Measurements from ENCODE around the gene PCDHGA6.
"Not testable (repeated sequence)": the region's sequence is repeated elsewhere in the genome, so short reads cannot be mapped to it uniquely, and the experiment has no call there.

Gene PCDHGA6

GRCh38 chr5:141369994-141370848 is 3.5 kb upstream of the PCDHGA6 start, which contains the start of gene PCDHGB3:
Gene PCDHGB3, plus strand, starts transcription at chr5:141370242. Its CDS starts 153 bp downstream, at chr5:141370395.
- peak within 1 kb of the TSS; percentile 45 for H3K4me3 ChIP-seq (ENCODE audit: low read depth, low read length)
- ChIA-PET CTCF (interaction anchor here (0.5 to 3.8 kb wide), 45 partner anchors 9 to 198 kb away, joined by 3 to 99 read pairs (median 4); partner anchors contain the start of genes PCDHGA1, PCDHGA10, PCDHGA11 and PCDHGA12), POLR2A (interaction anchor here (0.6 to 2.2 kb wide), 2 partner anchors 188 to 194 kb away, joined by 3 to 9 read pairs; no protein-coding TSS in a partner anchor)
- TF ChIP-seq CTCF (IDR thresholded peaks at IDR 0.05; ENCODE audit: insufficient read depth, low read length, missing control alignments): peak; percentile 40
- no peak for DNase-seq (ENCODE audit: low read depth, low spot score)

GRCh38 chr5:141371572-141372475 is 1.9 kb upstream of the PCDHGA6 start:
- POLR2A ChIA-PET: interaction anchor here (2.2 kb wide), 1 partner anchor 192 kb away, joined by 9 read pairs; no protein-coding TSS in a partner anchor
- no peak for DNase-seq (ENCODE audit: low read depth, low spot score)
- CTCF ChIA-PET: interaction anchor here (0.8 to 3.8 kb wide), 12 partner anchors 13 to 195 kb away, joined by 3 to 99 read pairs (median 8); partner anchors contain the start of genes PCDHGA10, PCDHGA3, PCDHGA4 and PCDHGB2
- no peak overlapping the region for H3K4me3 ChIP-seq (ENCODE audit: low read depth, low read length)
- no peak for TF ChIP-seq CTCF (IDR thresholded peaks at IDR 0.05; ENCODE audit: insufficient read depth, low read length, missing control alignments)

- no peak overlapping the region for H3K4me3 ChIP-seq (ENCODE audit: low read depth, low read length)
- ChIA-PET CTCF (interaction anchor here (0.6 to 4.9 kb wide), 21 partner anchors 10 to 218 kb away, joined by 3 to 51 read pairs (median 5); partner anchors contain the start of genes PCDHGA4, PCDHGA5, PCDHGA8 and PCDHGA9), POLR2A (no interaction called here)
- no peak for TF ChIP-seq CTCF (IDR thresholded peaks at IDR 0.05; ENCODE audit: insufficient read depth, low read length, missing control alignments)
- DNase-seq (ENCODE audit: low read depth, low spot score): no peak
These were observed 936 bp downstream of the PCDHGA6 start for GRCh38 chr5:141374627-141375026.

- CTCF ChIA-PET: interaction anchor here (1.0 to 4.9 kb wide), 10 partner anchors 11 to 192 kb away, joined by 3 to 51 read pairs (median 13); partner anchors contain the start of genes PCDHGA5, PCDHGA8, PCDHGA9 and PCDHGB4
- DNase-seq (ENCODE audit: low read depth, low spot score); H3K4me3 ChIP-seq (ENCODE audit: low read depth, low read length); POLR2A ChIA-PET: not testable (repeated sequence)
These were observed 1.9 kb downstream of the PCDHGA6 start for GRCh38 chr5:141375444-141376155.

- ChIA-PET CTCF (interaction anchor here (0.8 to 1.8 kb wide), 12 partner anchors 9 to 185 kb away, joined by 3 to 8 read pairs (median 4); partner anchors contain the start of genes PCDHGA11, PCDHGA5, PCDHGA6 and PCDHGB7), POLR2A (no interaction called here)
- peak; percentile 35 for TF ChIP-seq CTCF (IDR thresholded peaks at IDR 0.05; ENCODE audit: insufficient read depth, low read length, missing control alignments)
- peak within 1 kb of the TSS; percentile 59 for H3K4me3 ChIP-seq (ENCODE audit: low read depth, low read length)
- DNase-seq (ENCODE audit: low read depth, low spot score): no peak
These were observed 9.0 kb downstream of the PCDHGA6 start, which contains the start of gene PCDHGA7 for GRCh38 chr5:141382469-141383294. Gene PCDHGA7, plus strand, starts transcription at chr5:141382742. Its CDS starts 158 bp downstream, at chr5:141382900.
